CD4-positive, alpha-beta T cell treated with Interleukin-10 for 1 hour (primary cell): ENCODE measurements around the gene EME2.

ENCODE experiments used
- DNase-seq: peaks from one replicate; pipeline ENCODE4 v3.0.0-alpha.2; 2020

Gene EME2

DNA sequence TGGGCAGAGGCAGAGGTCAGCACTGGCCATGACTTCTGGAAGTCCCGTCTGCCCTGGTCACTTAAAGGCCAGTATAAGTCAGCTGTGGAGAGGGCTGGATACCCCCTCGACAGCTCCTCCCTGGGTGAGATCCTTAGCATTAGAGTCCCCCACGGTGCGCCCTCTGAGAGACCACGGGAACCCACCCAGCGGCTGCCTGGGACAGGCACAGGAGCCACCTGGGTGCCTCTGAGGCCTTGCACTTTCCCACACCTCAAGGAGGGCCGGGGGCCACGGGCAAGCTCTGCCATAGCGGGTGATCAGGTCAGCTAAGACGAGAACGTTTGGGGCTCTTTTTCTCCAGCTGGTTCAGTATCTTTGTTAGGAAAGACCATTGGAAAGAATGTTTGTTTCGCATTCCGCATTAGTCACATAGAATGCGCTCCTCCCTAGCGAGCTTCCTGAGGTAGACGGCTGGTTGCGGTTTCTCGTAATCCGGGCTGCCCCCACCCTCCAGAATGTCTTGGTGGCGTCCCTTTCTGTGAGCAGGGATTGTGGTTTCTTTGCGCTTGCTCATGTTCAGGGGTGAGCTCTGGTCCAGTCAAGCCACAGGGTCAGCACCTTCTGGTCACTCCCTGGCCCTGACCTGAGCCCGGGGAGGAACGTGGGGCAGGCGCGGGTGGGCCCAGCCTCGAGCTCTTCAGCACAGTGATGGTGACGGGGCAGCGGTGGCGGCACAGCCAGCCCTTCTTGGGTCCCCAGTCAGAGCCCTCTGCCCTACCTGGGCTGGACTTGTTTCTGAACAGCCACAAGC is 26.5 kb upstream of the EME2 start:
- DNase-seq, result no peak

DNA sequence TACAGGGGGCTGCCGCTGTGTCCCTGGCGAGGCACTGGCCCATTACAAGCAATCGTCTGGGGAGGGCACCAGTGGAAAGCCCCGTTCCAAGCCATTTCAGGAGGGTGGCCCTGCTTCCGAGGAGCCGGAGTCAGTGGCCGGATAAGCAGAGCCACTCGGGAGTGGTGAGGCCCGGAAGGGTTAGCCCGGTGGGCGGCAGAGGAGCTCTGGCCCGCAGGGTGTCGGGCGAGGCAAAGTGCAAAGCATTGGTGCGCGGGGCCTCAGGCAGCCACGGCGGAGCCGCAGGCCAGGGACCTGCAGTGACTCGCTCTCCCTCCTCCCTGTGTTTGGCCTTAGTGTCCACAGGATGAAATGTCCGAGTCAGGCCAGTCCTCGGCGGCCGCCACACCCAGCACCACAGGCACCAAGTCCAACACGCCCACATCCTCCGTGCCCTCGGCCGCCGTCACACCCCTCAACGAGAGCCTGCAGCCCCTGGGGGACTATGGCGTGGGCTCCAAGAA is 25.9 kb upstream of the EME2 start:
- no peak for DNase-seq

DNA sequence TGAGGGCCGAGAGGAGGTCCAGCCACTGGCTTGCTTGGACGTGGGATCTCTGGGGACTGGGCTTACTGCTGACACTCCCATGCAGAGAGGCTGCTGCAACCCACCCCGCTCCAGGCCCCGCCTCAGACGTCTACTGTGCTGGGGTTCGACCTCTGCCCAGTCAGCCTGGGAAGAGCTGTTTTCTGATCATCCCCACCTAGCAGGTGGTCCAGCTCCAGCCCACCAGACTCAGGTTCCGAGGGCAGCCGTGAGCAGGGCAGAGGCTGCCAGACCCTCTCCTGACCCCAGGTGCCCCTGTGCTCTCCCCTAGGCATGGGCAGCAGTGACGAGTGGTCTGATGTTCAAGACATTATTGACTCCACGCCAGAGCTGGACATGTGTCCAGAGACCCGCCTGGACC is 24.7 kb upstream of the EME2 start:
- DNase-seq, result no peak

DNA sequence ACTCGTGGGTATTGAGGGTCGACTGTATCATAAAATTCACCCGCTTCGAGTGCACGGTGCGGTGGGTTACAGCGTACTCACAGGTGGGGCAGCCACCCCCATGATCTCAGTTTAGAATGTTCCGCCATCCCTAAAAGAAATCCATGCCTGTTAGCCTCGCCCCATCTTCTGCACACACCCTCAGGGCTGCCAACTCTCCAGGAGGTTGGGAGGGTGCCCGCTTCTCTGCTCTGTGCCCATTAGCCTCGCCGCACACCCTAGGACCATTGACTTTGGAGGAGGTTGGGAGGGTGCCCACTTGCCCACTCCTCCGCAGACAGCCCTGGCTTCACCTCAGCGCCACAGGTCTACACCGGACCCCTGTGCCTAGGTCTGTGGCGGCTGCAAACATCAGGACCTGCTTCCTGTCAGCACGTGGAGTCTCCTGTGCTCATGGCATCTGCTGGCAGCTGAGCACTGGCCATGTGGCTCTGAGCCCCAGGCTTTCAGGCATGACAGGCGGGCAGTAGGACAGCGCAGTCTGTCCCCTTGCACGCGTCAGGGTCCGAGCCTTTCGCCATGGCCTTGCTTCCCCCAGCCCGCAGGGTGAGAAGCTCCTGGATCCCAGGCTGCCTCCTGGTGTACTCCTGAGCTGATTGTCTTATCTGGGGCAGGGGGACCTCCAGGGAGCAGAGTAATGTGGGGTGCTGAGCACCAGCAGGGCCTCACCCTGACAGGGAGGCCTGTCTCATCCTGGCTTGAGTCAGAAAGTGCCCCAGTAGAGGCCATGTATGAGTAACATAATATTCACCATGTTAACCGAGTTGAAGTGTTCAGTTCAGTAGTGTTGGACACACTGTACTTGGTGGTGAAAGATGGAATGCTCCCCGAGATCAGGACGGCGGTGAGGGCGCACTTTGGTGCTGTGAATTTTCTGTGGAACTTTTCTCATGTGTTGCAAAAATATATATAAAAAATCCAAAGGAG is 23.2 kb upstream of the EME2 start:
- DNase-seq, result no peak

DNA sequence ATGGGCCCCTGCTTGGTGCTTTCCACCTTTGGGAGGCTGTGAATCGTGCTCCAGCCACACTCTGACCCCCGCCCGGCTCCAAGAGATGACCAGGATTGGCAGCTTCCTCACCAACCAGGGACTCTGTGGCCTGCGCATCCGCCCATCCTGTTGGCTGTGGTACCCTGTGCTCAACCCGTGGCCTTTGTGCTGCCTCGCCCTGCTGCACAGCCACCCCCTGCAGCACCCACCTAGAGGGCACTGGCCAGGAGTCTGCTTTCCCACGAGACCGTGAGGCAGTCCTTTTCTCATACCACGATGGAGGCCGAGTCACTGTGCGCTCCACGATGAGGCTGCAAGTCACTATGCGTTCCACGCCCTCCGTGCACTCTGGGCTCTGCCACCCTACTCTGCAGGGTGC is 20.7 kb upstream of the EME2 start:
- no peak for DNase-seq

DNA sequence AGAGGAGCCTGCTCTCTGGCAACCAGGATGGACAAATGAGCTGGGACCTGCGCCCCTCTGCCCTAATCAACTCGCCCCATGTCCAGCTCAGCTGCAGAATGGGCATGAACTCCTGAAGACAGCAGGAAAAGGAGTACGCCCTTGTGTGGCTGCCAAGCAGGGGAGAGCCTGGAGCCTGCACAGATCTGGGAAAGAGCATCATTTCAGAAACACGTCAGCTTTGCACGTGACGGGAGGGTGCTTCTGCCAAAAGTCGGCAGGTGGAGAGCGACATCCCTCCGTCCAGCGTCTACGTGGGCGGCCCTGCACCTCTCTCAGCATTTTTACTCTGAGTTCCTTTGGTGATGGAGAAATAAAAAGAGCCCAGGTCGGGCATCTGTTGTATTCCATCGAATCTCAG is 19.8 kb upstream of the EME2 start:
- DNase-seq, result no peak

DNA sequence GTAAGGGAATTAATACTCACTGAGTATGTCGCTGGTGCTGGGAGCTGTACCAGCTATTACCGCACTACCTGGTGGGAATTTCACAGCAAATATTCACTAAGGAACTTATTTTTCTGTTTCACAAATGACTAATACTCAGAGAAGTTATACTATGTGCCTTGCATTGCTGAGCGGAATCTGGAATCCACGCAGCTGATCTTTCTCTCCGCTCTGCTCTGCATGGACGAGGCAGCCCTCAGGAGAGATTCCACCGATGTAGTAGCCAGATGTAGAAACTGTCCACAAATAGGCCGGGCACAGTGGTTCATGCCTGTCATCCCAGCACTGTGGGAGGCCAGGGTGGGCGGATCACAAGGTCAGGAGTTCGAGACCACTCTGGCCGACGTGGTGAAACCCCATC is 18.4 kb upstream of the EME2 start:
- DNase-seq, result no peak

DNA sequence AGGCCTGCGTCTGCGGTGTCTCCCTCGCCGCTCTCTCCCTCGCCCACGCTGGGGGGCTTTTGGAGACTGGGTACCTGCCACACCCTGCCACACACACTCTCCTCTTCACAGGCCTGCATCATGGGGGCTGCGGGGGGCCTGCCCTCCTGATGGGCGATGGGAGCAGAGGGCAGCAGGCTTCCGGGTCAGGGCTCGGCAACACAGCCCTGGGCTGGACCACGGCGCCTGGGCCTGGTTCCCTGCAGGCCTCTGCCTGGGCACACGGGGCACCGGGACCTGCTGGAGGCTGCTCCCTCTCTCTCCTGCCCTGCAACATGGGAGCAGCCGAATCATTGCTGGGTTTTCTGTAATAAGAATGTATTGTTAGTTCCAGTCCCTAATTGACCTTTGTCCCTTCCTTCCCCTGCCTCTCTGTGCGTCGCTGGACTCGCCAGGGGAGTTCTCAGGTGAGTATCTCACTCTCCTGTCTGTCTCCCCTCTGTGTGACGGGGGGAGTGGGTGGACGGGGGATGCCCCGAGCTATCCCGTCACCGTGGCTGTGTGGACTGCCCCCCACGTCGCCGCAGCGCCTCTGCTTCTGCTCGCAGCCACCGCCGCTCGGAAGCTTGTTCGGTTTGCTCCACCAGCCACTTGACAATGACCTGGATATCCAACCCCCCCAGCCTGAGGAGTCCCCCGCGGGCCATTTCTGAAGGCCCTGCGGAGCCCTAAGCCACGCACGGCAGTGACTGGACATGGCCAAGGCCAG is 14.7 kb upstream of the EME2 start:
- no peak for DNase-seq

DNA sequence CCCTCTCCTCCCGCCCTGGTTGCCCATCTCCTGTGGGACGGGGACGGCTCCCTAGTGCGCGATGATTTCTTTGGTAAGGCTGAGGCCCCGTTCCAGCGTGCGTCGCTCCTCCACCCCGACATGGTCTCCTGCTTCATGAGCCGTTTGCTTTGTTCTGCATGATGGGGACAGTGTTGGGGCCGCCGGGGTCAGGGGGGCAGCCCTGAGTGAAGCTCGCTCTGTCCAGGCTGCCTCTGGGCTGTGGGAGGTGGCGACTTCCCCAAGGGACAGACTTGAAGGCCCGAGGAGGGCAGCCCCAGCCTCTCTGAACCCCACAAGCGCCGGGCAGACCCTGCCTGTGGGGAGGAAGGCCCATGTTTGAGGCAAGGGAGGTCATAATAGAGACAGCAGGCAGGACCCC is 13.7 kb upstream of the EME2 start:
- DNase-seq, result no peak

DNA sequence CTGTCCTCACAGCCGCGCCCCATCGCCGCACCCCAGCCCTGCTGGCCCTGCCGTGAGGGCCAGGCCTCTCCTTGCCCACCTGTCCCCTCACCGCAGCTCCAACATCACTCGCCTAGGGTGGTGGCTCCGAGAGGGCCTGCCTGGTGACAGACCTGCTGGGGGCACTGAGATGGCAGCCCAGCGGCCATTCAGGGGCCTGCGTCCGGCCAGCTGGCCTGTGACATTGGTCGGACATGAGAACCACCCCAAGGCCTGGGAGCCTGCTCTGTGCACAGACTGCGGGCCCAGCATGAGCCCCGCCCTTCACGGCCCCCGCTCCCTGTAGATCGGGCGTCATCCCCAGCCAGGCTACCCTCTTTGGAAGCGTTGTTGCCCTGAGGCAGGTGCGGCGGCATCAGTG is 13.1 kb upstream of the EME2 start:
- DNase-seq, result no peak

DNA sequence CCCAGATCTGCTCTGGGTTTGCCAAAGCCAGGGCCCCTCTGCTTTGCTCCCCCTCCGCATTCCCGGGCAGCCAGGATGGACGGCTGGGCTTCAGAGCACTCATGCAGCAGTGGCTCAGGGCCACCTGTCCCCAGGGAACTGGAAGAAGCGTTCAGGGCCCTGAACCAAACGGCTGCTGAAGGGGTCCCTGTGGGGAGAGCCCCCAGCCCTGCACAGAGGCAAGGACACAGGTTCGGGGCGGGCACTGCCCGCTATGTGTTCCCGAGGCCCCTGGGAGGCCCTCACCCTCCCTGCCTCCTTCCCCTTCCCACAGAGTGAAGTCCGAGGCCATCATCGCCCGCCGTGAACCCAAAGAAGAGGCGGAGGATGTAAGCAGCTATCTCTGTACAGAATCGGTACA is 11.7 kb upstream of the EME2 start:
- no peak for DNase-seq

DNA sequence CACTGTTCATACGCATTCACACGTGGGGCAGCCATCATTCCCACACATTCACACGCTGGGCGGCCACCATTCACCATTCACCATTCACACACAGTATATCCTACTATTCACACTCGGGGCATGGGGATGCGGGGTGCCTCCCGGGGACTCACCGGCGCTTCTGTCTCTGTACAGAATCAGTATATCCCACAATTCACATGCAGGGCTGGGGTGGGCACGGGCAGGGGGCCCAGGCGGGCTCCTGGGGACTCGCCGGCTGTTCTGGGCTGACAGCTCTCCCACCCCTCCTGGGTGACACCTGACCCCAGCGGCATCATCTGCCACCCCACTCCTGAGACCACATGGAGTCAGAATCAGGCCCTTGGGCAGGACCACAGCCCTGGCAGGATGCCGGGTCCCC is 10.9 kb upstream of the EME2 start:
- DNase-seq, result no peak

DNA sequence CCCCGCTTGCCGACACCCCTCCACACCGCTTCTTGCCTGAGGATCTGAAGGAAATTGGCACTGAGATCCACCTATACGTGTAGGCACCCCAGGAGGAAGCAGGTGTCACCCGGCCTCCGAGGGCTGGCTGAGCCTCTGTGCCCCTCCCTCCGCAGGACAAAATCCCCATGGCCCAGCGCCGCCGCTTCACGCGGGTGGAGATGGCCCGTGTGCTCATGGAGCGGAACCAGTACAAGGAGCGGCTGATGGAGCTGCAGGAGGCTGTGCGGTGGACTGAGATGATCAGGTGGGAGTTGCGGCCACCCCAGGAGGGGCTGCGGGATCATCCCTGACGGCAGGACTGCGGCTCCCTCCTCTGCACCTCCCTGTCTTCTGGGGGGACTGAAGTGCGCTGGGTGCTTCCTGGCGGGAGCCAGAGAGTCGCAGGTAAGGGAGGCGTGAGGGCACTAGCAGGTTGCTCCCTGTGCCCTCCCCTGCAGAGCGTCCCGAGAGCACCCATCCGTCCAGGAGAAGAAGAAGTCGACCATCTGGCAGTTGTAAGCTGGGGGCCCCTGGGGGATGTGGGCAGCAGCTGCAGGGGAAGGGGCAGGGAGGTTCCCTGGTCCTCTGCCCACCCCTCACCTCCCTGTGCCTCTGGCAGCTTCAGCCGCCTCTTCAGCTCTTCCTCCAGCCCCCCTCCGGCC is 10.3 kb upstream of the EME2 start:
- DNase-seq, result no peak

DNA sequence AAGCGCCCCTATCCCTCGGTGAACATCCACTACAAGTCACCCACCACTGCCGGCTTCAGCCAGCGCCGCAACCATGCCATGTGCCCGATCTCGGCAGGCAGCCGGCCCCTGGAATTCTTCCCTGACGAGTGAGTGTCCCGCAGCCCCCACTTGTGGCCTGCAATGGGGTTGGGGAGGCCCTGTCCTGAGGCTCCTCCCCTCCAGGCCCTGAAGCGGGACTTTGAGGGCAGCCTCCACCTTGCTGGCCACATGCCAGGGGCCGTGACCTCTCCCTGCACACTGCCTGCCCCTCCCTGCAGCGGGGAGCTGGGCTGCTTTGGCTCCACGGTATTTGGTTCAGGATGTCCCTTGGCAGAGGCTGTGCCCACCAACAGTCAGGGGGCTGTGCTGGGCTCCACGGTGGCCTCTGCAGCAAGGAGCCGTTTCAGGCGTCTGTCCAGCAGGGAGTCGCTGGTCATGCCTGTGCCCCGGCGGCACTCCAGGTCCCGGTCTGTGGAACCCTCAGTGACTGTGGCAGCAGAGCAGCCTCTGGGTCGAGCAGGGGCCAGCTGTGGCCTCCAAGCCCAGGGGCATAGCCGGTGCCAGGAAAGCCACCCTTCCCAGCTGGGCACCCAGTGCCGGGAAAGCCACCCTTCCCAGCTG is 9.6 kb upstream of the EME2 start:
- no peak for DNase-seq

DNA sequence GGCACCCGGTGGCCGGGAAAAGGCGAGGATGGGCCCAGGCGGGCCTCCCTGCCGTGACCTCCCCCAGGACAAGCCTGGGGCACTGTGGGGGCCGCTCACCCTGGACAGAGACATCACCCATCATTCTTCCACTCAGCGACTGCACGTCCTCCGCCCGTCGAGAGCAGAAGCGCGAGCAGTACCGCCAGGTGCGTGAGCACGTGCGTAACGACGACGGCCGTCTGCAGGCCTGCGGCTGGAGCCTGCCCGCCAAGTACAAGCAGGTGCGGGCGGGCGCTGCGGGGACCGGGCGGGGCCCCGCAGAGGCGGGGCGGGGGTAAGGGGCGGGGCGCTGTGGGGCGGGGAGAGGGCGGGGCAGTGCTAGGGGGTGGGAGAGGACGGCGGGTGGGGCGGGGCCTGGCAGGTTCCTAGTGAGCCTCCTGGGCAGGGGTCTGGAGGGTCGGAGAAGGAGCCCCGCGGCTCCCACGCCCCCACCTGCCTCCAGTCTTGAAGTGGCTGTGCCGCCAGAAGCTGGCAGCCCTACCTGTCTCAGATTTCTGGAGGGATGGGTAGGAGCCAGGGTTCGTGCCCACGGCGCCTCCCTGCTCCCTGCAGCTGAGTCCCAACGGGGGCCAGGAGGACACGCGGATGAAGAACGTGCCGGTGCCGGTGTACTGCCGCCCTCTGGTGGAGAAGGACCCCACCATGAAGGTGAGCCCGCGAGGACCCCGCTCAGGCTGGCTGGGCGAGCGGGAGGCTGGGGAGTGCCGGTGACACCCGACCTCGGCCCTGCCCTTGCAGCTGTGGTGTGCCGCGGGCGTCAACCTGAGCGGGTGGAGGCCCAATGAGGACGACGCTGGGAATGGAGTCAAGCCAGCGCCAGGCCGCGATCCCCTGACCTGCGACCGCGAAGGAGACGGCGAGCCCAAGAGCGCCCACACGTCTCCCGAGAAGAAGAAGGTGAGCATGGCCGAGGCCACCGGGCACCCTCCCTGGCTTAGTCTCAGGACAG is 8.8 kb upstream of the EME2 start:
- DNase-seq, result no peak

DNA sequence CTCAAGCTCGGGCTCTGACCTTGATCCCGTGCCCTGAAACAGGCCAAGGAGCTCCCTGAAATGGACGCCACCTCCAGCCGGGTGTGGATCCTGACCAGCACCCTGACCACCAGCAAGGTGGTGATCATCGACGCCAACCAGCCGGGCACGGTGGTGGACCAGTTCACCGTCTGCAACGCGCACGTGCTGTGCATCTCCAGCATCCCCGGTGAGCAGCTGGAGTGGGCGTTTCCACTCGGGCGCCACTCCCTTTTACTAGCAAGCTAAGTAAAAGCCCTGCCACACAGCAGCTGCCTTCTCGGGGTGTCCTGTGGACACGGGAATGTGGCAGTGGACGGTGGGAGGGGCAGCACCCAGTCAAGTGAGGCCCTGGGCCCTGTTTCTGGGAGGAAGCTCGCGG is 7.6 kb upstream of the EME2 start:
- no peak for DNase-seq

DNA sequence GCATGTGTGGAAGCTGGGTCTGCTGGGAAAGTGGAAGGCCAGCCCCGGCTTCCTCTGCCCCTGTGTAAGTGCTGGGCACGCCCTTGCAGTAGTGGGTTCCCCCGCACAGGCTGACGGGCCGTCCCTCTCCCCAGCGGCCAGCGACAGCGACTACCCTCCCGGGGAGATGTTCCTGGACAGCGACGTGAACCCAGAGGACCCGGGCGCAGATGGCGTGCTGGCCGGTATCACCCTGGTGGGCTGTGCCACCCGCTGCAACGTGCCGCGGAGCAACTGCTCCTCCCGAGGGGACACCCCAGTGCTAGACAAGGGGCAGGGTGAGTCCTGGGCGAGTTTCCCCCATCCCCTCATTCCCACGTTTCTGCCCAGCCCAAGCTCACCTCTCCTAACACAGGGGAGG is 6.8 kb upstream of the EME2 start:
- DNase-seq, result no peak

DNA sequence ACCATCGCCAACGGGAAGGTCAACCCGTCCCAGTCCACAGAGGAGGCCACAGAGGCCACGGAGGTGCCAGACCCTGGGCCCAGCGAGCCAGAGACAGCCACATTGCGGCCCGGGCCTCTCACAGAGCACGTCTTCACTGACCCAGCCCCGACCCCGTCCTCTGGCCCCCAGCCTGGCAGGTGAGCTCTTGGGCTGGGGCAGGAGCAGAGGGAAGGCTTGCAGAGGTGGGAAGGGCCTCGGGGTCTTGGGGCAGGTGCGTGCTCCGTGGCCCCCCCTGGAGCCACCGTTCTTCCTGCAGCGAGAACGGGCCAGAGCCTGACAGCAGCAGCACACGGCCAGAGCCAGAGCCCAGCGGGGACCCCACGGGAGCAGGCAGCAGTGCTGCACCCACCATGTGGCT is 6.4 kb upstream of the EME2 start:
- DNase-seq, result no peak

DNA sequence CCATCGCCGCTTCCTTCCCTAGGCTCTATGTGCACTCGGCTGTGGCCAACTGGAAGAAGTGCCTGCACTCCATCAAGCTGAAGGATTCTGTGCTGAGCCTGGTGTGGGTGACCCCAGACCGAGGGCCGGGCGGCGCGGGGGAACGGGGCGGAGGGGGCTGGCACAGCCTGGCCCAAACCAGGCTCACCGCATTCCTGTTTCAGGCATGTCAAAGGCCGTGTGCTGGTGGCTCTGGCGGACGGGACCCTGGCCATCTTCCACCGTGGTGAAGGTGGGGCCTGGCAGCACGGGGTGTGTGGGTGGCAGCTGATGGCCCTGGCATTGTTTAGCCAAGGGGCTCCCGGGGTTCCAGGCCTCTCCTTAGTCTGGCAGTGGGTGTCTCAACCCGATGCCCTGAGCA is 5.9 kb upstream of the EME2 start:
- DNase-seq, result no peak

DNA sequence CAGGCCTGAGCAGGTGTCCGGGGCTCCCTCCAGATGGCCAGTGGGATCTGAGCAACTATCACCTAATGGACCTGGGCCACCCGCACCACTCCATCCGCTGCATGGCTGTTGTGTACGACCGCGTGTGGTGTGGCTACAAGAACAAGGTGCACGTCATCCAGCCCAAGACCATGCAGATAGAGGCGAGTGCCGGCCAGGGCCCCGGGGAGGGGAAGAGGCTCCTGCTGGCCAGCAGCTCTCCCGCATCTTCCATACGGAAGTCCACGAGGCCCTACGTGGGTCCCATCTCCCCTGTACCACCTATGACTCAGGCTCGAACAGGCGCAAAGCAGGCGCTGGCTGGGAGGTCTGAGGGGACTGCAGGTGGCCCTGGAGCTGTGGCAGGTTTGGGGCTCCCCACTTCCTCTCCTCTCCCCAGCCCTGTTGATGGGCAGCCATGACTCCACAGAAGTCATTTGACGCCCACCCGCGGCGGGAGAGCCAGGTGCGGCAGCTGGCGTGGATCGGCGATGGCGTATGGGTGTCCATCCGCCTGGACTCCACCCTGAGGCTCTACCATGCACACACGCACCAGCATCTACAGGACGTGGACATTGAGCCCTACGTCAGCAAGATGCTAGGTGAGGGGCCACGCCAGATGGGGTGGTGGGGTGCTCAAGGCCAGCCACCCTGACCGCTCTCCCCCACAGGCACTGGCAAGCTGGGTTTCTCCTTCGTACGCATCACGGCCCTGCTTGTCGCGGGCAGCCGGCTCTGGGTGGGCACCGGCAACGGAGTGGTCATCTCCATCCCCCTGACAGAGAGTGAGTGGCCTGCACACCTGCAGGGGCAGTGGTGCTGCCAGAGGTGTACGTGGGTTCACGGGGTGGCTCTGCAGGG is 5.3 kb upstream of the EME2 start:
- DNase-seq, result no peak
